Lower lobe of right lung (tissue), 2 donors: ENCODE measurements around the gene MTMR10. TPM values are rescaled to one million over a fixed set of nuclear protein-coding genes. Genes with fewer than 3 reads are reported as not detected.

ENCODE experiments used
- ATAC-seq, 2 donors: fragments of 200-7000 bp; cut with Tn5 transposase; one replicate each; pipeline ENCODE4 v1.9.1; 2020 to 2022; ENCODE audit warnings: mild to moderate bottlenecking in 2 of 2, moderate library complexity in 2 of 2
- DNase-seq: peaks from one replicate; pipeline ENCODE4 v3.0.0-alpha.2; 2020
- H3K27ac ChIP-seq: fragments of 200-600 bp; one replicate; pipeline ENCODE4 v1.8.0; 2022
- H3K27me3 ChIP-seq: fragments of 200-600 bp; one replicate; pipeline ENCODE4 v1.8.0; 2022; ENCODE audit warnings: low read depth
- H3K36me3 ChIP-seq: fragments of 200-600 bp; one replicate; pipeline ENCODE4 v1.8.0; 2022; ENCODE audit warnings: mild to moderate bottlenecking
- H3K4me1 ChIP-seq: fragments of 200-600 bp; one replicate; pipeline ENCODE4 v1.8.0; 2022
- H3K4me3 ChIP-seq: fragments of 200-600 bp; one replicate; pipeline ENCODE4 v1.8.0; 2022; ENCODE audit warnings: mild to moderate bottlenecking
- H3K9me3 ChIP-seq: fragments of 200-600 bp; one replicate; pipeline ENCODE4 v1.8.0; 2022
- intact Hi-C: fragments of 100-400 bp; cut with DNase I; formaldehyde crosslinking; loops from one replicate; pipeline ENCODE4 v1.11.0; 2022
- total RNA-seq: library from RNA; stranded (reverse); fragmentation: NEBNext Ultra II Directional; extraction: Animal tissue kit (Norgen Biotek cat#: 25700); gene quantifications from one replicate; pipeline ENCODE4 v1.2.1, GENCODE V29; 2021
- TF ChIP-seq, protein P1 (sequence below): fragments of 200-600 bp; IDR thresholded peaks from one replicate; pipeline ENCODE4 v1.8.0; 2022; ENCODE audit warnings: antibody characterized with exemption, mild to moderate bottlenecking
- donor health status: DM: no; HTN: yes; CAD: no; lungs with severe emphysema.

MTMR10 gene
- total RNA-seq, 1 donor from 2014 or later, result 42.4 TPM

- Histone ChIP-seq H3K9me3 (no peaks in the 10 kb centered on the region), H3K4me1 (peaks cover 6% of the 10 kb centered on the region), H3K4me3 (no peak overlapping the region), H3K27ac (no peak overlapping the region), H3K36me3 (no peaks in the 10 kb centered on the region), H3K27me3 (no peaks in the 10 kb centered on the region)
- ATAC-seq (no peak), DNase-seq (no peak)
- intact Hi-C loops, result no loop called here
- TF ChIP-seq, protein P1, sequence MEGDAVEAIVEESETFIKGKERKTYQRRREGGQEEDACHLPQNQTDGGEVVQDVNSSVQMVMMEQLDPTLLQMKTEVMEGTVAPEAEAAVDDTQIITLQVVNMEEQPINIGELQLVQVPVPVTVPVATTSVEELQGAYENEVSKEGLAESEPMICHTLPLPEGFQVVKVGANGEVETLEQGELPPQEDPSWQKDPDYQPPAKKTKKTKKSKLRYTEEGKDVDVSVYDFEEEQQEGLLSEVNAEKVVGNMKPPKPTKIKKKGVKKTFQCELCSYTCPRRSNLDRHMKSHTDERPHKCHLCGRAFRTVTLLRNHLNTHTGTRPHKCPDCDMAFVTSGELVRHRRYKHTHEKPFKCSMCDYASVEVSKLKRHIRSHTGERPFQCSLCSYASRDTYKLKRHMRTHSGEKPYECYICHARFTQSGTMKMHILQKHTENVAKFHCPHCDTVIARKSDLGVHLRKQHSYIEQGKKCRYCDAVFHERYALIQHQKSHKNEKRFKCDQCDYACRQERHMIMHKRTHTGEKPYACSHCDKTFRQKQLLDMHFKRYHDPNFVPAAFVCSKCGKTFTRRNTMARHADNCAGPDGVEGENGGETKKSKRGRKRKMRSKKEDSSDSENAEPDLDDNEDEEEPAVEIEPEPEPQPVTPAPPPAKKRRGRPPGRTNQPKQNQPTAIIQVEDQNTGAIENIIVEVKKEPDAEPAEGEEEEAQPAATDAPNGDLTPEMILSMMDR, result no peak
These were observed 10.3 kb upstream of the MTMR10 start for GRCh38 chr15:31001702-31002101.

- intact Hi-C loops, result loop anchor here (10.0 kb wide), 1 partner anchor 125 kb away; no protein-coding TSS in a partner anchor
- no peak overlapping the region for H3K27ac ChIP-seq
- no peak for ATAC-seq
- DNase-seq, result no peak
- TF ChIP-seq, protein P1, result no peak
- H3K4me3 ChIP-seq, result no peak overlapping the region
- no peaks in the 10 kb centered on the region for H3K36me3 ChIP-seq
- H3K9me3 ChIP-seq, result no peaks in the 10 kb centered on the region
- no peaks in the 10 kb centered on the region for H3K27me3 ChIP-seq
- peaks cover 6% of the 10 kb centered on the region for H3K4me1 ChIP-seq
These were observed 8.3 kb upstream of the MTMR10 start for GRCh38 chr15:30999729-31000128.

GRCh38 chr15:30997270-30997669, 5.8 kb upstream of the MTMR10 start:
- no peak for DNase-seq
- no peak for ATAC-seq
- no peaks in the 10 kb centered on the region for H3K36me3 ChIP-seq
- H3K27ac ChIP-seq, result no peak overlapping the region
- H3K4me1 ChIP-seq, result peaks cover 4% of the 10 kb centered on the region
- TF ChIP-seq, protein P1, result no peak
- H3K4me3 ChIP-seq, result no peak overlapping the region
- no peaks in the 10 kb centered on the region for H3K9me3 ChIP-seq
- intact Hi-C loops, result loop anchor here (10.0 kb wide), 1 partner anchor 128 kb away; no protein-coding TSS in a partner anchor
- no peaks in the 10 kb centered on the region for H3K27me3 ChIP-seq

DNA sequence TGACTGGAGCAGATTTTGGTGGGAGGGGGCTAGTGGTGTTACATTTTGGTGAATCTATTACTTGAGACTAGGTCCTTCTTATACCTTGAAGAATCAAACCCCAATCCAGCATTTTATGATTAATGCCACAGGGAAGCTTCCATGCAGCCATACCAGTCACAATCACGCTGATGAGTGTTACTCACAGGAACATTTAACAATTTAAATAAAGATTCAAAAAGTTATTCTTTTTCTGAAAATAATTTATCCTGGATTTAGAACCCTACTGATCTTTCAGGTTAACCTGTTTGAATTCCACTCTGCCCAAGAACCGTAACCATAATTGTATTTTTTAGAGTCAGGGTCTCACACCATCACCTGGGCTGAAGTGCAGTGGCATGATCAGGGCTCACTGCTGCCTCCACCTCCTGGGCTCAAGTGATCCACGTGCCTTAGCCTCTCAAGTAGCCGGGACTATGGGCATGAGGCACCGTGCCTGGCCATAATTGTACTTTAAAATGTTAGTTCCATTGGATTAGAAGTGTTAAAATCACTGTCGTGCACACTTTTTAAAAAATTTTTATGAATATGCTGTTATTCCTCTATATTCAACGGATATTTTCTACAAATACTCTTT, 929 bp upstream of the MTMR10 start:
- ATAC-seq, result peak; percentile 50 to 54
- intact Hi-C loops, result loop anchor here (10.0 kb wide), 1 partner anchor 132 kb away; no protein-coding TSS in a partner anchor
- no peaks in the 10 kb centered on the region for H3K36me3 ChIP-seq

DNA sequence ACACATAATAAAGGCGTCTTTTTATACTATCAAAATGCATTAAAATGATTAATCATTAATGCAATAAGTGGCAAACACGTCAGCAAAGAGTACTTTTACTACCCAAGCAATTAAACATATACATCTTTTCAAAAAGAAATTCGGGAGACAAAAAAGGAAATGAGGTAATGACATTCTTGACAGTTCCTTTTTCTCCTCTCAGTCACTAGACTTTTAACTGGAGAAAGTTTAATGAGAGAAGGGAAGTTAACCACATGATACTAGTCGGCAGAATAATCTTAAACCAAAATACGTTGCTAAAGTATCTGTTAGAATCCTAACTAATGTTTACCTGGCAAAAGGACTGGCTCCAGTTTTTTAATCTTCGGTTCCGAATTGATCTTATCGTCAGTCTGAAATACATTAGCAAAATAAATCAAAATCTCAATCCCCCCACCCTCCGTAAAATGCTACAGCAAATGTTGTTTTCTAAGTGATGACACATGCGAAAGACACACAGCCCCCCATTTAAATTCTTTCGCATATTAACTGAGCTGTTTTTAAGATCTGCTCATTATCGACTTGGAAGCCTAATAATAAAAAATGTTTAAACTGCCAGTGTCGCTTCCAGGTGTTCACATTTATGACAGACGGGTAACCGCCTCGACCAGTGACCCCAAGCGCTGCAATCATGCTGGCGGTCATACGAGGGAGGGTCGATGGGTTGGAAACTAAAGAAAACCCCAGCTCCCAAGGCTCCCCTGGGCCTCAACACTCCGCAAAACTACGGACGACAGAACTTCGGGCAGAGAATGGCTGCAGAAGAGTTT, 778 bp downstream of the MTMR10 start:
- Histone ChIP-seq H3K27me3 (no peaks in the 10 kb centered on the region), H3K36me3 (peaks cover 14% of the 10 kb centered on the region), H3K4me1 (peaks cover 47% of the 10 kb centered on the region), H3K27ac (peak overlapping the region; percentile 96), H3K4me3 (peak overlapping the region; percentile 81), H3K9me3 (no peaks in the 10 kb centered on the region)
- DNase-seq (no peak), ATAC-seq (peak in 1 of 2 donors; percentile 25)
- TF ChIP-seq, protein P1, result no peak
- intact Hi-C loops, result loop anchor here (10.0 kb wide), 1 partner anchor 134 kb away; no protein-coding TSS in a partner anchor

More for the DNA sequence above, 929 bp upstream of the MTMR10 start:
- Histone ChIP-seq H3K27ac (peak overlapping the region; percentile 96), H3K9me3 (no peaks in the 10 kb centered on the region), H3K4me3 (peak overlapping the region; percentile 81), H3K4me1 (peaks cover 37% of the 10 kb centered on the region), H3K27me3 (no peaks in the 10 kb centered on the region)
- DNase-seq, result peak; percentile 61
- TF ChIP-seq, protein P1, result no peak
